Ishikawa (cell line): Measurements from ENCODE around the gene FGD6.

Source experiments
- CEBPB ChIP-seq: IDR thresholded peaks from 2 replicates; pipeline ENCODE4 v1.6.1; 2012
- CREB1 ChIP-seq: IDR thresholded peaks from 2 replicates; pipeline ENCODE4 v1.6.1; 2012; ENCODE audit warnings: low read depth
- EGR1 ChIP-seq: IDR thresholded peaks from 2 replicates; pipeline ENCODE4 v1.6.1; 2012
- EP300 ChIP-seq: IDR thresholded peaks from 2 replicates; pipeline ENCODE4 v1.6.1; 2012; ENCODE audit warnings: borderline replicate concordance
- FOXM1 ChIP-seq: IDR thresholded peaks from 2 replicates; pipeline ENCODE4 v1.6.1; 2012; ENCODE audit warnings: low read depth, borderline replicate concordance
- NFIC ChIP-seq: IDR thresholded peaks from 2 replicates; pipeline ENCODE4 v1.6.1; 2012
- RAD21 ChIP-seq: IDR thresholded peaks from 2 replicates; pipeline ENCODE4 v1.6.1; 2012; ENCODE audit warnings: low read depth
- TAF1 ChIP-seq: IDR thresholded peaks from 2 replicates; pipeline ENCODE4 v1.6.1; 2012; ENCODE audit warnings: low read depth, mild to moderate bottlenecking
- TCF12 ChIP-seq: IDR thresholded peaks from 2 replicates; pipeline ENCODE4 v1.6.1; 2012; ENCODE audit warnings: low read depth
- TEAD4 ChIP-seq: IDR thresholded peaks from 2 replicates; pipeline ENCODE4 v1.6.1; 2012
- YY1 ChIP-seq: IDR thresholded peaks from 2 replicates; pipeline ENCODE4 v1.6.1; 2012; ENCODE audit warnings: low read depth
- ZBTB7A ChIP-seq: IDR thresholded peaks from 2 replicates; pipeline ENCODE4 v1.6.1; 2012; ENCODE audit warnings: low read depth
- TF ChIP-seq, protein P1 (sequence below): IDR thresholded peaks from 2 replicates; pipeline ENCODE4 v1.6.1; 2012
- TF ChIP-seq, protein P2 (sequence below): IDR thresholded peaks from 2 replicates; pipeline ENCODE4 v1.6.1; 2012
- TF ChIP-seq, protein P3 (sequence below): IDR thresholded peaks from 2 replicates; pipeline ENCODE4 v1.6.1; 2012; ENCODE audit warnings: low read depth, mild to moderate bottlenecking

FGD6 gene

DNA sequence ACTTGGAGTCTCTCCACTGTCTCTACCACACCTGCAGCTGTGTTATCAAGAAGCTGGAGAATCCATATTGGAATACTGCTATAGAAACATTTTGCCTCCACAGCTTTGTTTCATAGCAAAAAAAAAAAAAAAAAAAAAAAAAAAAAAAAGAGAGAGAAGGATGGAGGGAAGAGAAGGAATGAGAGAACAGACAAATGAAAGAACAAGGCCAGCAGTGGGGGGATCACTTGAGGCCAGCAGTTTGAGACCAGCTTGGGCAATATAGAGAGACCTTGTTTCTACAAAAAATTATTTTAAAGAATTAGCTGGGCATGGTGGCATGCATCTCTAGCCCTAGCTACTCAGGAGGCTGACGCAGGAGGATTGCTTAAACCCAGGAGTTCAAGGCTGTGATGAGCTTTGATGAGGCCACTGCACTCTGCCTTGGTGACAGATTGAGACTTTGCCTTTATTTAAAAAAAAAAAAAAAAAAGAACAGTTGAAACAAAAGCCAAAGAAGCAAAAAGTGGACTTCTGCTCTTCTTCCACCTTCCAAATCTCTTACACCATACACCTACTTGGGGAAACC, 8.5 kb upstream of the FGD6 start:
- TF ChIP-seq CREB1 (no peak), EGR1 (no peak), TCF12 (no peak), EP300 (no peak), FOXM1 (no peak), CEBPB (no peak), RAD21 (no peak), TEAD4 (no peak), TAF1 (no peak), NFIC (no peak)
- TF ChIP-seq, protein P1, sequence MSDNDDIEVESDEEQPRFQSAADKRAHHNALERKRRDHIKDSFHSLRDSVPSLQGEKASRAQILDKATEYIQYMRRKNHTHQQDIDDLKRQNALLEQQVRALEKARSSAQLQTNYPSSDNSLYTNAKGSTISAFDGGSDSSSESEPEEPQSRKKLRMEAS = no peak
- TF ChIP-seq, protein P2, sequence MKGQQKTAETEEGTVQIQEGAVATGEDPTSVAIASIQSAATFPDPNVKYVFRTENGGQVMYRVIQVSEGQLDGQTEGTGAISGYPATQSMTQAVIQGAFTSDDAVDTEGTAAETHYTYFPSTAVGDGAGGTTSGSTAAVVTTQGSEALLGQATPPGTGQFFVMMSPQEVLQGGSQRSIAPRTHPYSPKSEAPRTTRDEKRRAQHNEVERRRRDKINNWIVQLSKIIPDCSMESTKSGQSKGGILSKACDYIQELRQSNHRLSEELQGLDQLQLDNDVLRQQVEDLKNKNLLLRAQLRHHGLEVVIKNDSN = no peak

DNA sequence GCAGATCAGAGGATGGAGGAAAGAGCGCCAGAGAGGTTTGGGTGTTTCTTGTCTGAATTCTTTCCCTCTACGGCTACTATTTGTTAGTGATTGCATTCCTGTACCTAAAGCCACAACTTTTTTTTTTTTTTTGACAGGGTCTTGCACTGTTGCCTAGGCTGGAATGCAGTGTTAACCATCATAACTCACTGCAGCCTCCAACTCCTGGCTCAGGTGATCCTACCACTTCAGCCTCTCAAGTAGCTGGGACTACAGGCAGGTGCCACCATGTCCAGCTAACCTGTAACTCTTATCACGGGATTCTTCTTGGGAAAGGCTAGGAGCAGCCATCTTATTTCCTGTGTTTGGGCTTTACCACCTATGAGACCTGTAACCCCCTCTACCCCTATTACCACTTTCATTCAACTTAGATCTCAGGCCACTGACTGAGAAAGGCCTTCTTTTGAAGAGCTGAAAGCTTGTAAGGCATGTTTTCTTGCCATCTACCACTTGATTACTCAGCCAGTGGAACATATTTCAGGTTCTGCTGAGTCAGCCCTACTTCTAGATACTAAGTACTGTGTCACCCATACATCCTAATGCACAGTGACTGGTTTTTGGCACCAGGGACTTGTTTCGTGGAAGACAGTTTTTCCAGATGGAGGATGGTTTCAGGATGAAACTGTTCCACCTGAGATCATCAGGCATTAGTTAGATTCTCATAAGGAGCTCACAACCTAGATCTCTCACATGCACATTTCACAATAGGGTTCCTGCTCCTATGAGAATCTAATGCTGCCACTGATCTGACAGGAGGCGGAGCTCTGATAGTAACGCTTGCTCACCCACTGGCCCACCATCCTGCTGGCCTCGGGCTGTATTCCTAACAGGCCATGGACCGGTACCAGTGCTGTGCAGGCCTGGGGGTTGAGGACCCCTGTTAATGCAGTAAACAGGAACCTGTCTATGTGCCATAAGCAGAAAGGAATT, 7.2 kb upstream of the FGD6 start:
- no peak for TF ChIP-seq EP300
- TF ChIP-seq, protein P2 = no peak
- no peak for TF ChIP-seq YY1
- no peak for TF ChIP-seq RAD21
- TF ChIP-seq FOXM1 = no peak
- TF ChIP-seq TAF1 = no peak
- TF ChIP-seq, protein P1 = no peak
- no peak for TF ChIP-seq CEBPB
- no peak for TF ChIP-seq TEAD4
- TF ChIP-seq, protein P3, sequence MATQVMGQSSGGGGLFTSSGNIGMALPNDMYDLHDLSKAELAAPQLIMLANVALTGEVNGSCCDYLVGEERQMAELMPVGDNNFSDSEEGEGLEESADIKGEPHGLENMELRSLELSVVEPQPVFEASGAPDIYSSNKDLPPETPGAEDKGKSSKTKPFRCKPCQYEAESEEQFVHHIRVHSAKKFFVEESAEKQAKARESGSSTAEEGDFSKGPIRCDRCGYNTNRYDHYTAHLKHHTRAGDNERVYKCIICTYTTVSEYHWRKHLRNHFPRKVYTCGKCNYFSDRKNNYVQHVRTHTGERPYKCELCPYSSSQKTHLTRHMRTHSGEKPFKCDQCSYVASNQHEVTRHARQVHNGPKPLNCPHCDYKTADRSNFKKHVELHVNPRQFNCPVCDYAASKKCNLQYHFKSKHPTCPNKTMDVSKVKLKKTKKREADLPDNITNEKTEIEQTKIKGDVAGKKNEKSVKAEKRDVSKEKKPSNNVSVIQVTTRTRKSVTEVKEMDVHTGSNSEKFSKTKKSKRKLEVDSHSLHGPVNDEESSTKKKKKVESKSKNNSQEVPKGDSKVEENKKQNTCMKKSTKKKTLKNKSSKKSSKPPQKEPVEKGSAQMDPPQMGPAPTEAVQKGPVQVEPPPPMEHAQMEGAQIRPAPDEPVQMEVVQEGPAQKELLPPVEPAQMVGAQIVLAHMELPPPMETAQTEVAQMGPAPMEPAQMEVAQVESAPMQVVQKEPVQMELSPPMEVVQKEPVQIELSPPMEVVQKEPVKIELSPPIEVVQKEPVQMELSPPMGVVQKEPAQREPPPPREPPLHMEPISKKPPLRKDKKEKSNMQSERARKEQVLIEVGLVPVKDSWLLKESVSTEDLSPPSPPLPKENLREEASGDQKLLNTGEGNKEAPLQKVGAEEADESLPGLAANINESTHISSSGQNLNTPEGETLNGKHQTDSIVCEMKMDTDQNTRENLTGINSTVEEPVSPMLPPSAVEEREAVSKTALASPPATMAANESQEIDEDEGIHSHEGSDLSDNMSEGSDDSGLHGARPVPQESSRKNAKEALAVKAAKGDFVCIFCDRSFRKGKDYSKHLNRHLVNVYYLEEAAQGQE = no peak
- no peak for TF ChIP-seq EGR1
- TF ChIP-seq NFIC = no peak

DNA sequence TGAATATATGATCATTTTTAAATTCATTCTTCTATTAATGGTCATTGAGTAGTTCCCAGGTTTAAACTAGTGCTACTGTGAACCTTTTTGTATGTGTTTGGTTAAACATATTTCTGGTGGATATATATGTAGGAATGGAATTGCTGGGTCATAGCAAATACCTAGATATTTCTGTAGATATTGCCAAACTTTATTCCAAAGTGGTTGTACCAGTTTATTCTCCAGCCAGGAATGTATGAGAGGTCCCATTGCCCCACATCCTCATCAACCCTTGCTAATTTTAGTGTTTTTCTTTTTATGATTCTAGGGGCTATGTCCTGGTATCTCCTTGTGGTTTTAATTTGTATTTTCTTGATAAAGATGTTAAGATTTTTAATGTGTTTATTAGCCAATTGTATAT, 3.5 kb upstream of the FGD6 start:
- TF ChIP-seq EGR1 (no peak), TEAD4 (no peak), NFIC (no peak), ZBTB7A (no peak), RAD21 (no peak), TCF12 (no peak), EP300 (no peak), YY1 (no peak), CEBPB (no peak), FOXM1 (no peak), TAF1 (no peak)
- TF ChIP-seq, protein P2 = no peak

DNA sequence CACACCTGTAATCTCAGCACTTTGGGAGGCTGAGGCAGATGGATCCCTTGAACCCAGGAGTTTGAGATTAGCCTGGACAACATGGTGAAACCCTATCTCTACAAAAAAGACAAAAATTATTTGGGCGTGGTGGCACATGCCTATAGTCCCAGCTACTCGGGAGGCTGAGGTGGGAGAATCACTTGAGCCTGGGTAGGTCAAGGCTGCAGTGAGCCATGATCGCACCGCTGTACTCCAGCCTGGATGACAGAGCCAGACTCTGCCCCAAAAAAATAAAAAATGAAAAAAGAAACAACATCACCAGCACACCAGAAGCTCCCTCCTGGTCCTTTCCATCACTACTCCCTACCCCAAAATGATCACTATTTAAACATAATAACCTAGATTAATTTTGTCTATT, 2.9 kb upstream of the FGD6 start:
- TF ChIP-seq CEBPB = no peak
- TF ChIP-seq CREB1 = no peak
- no peak for TF ChIP-seq ZBTB7A
- TF ChIP-seq TAF1 = no peak
- TF ChIP-seq, protein P1 = no peak
- TF ChIP-seq NFIC = no peak
- no peak for TF ChIP-seq RAD21
- TF ChIP-seq YY1 = no peak
- TF ChIP-seq, protein P3 = no peak
- no peak for TF ChIP-seq TEAD4
- no peak for TF ChIP-seq TCF12
- TF ChIP-seq, protein P2 = no peak
- TF ChIP-seq FOXM1 = no peak
- no peak for TF ChIP-seq EGR1
- no peak for TF ChIP-seq EP300
